ENCODE measurements around the gene ATP13A5.

The ATP13A5 gene, protein sequence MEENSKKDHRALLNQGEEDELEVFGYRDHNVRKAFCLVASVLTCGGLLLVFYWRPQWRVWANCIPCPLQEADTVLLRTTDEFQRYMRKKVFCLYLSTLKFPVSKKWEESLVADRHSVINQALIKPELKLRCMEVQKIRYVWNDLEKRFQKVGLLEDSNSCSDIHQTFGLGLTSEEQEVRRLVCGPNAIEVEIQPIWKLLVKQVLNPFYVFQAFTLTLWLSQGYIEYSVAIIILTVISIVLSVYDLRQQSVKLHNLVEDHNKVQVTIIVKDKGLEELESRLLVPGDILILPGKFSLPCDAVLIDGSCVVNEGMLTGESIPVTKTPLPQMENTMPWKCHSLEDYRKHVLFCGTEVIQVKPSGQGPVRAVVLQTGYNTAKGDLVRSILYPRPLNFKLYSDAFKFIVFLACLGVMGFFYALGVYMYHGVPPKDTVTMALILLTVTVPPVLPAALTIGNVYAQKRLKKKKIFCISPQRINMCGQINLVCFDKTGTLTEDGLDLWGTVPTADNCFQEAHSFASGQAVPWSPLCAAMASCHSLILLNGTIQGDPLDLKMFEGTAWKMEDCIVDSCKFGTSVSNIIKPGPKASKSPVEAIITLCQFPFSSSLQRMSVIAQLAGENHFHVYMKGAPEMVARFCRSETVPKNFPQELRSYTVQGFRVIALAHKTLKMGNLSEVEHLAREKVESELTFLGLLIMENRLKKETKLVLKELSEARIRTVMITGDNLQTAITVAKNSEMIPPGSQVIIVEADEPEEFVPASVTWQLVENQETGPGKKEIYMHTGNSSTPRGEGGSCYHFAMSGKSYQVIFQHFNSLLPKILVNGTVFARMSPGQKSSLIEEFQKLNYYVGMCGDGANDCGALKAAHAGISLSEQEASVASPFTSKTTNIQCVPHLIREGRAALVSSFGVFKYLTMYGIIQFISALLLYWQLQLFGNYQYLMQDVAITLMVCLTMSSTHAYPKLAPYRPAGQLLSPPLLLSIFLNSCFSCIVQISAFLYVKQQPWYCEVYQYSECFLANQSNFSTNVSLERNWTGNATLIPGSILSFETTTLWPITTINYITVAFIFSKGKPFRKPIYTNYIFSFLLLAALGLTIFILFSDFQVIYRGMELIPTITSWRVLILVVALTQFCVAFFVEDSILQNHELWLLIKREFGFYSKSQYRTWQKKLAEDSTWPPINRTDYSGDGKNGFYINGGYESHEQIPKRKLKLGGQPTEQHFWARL

DNA sequence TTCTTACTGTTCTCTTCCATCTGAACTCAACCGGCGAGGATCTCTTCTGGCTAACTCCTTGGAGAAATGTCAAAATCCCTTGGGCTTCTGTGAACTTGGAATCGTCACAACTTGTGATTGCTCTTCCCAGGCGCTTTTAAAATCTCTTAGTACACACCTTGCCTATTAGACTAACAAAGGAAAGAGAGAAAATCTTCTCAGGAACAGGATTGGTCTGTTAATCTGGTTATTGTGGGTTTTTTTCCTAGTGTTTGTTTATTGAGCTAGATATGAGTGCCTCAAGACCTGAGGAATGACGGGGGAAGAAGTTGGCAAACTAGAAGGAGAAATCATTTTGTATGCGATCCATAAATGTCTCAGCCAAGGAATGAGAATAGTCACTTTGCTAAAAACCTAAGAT is at the start of gene ATP13A5:
ATP13A5 (minus strand) TSS at position 48 of the 400 bp plus-strand sequence; CDS start at position 20, 28 bp downstream.
- no peak for DNase-seq

DNA sequence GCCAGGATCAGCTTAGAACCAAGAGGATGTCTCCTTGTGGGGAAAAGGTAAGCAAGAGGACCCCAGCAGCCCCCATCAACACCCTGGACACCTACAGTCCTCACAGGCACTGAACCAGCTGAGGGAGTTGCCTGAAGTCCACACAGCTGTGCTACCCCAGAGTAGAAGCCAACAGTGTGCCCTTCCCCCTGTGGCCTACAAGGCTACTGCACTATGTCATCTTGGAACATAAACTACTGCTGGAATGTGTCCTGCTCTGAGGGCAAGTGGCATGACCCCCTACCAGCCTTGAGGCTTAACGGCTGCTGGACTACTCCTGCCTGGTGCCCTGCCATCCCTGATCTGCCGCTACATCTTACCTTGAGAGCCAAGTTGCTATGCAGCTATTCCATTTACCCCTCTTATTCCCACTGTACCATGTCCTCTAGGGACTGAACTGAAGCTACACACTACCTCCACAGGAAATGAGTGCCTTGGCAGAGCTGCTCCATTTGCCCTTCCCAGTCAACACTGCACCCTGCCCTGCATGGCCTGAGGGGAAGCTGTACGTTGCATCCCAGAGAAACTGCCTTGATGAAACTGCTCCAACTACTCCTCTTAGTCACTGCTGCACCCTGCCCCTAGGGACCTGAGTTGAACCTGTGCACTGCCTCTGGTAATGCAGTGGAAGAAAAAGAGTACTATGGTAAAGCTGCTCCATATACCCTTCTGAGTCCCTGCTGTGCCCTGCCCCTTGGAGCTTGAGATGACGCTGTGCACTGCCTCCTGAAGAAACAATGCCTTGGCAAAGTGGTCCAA is 40.2 kb upstream of the ATP13A5 start:
- DNase-seq, result no peak

DNA sequence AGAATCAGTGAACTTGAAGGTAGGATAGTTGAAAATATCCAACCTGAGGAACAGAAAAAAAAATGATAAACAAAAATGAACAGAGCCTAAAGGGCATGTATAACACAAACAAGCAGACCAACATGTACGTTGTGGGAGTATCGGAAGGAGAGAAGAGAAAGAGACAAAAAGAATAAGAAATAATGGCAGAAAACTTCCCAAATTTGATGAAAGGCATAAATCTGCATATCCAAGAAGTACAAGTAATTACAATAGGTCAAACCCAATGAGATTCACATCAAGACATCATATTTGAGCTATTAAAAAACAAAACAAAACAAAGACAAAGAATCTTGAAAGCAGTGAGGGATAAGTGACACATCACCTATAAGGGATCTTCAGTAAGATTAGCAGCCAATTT is 38.1 kb upstream of the ATP13A5 start:
- no peak for DNase-seq

DNA sequence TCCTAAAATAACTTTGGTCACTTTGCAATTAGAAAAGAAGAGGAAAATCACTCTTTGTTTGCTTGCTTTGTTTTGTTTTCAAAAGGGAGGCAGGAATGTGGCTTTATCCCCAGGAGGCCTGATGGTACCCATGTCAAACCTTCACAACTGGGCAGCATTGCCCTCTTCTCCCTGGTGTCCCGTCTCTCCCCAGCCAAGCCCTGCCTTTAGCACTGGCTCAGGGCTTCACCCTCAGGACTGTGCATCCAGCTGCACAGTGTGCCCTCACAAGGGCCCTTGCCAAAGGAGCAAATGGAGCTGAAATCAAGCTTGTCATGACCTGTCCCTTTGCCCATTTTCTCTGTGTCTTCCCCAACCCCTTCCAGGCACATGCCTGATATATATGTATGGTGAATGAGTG is 29.1 kb upstream of the ATP13A5 start:
- DNase-seq, result no peak

DNA sequence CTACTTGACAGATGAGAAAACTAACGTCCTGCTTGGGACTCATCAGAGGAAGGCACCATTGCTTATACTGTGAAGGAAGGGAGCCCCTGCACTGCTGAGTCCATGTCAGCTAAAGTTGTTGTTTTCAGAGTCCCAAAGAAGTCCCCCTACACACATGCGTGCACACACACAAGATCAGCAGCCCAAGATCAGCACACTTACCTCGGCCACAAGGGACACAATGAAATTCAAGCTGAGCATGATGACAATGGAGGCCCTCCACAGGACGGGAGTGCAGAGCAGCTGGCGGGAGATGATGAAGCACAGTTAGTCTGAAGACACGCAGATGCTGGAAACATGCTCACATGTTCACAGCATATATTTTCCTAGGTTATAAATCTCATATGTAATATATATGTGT is 28.6 kb upstream of the ATP13A5 start:
- DNase-seq, result no peak

DNA sequence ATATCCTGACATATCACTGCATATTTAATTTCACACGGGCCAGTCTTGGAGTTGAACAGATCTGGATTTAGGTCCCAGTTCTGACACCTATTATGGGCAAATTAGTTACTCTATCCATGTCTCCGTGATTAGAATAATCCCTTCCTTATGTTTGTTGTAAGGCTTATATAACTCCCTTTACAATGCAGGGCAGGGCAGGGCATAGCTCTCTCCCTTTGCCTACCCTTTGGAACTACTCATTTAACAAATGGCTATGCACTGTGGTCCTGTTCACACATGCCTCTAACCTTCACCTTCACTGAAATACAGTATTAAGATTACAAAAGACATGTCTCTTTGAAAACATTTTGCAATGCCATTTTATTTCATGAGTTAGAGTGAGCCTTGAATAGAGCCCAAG is 24.8 kb upstream of the ATP13A5 start:
- no peak for DNase-seq

DNA sequence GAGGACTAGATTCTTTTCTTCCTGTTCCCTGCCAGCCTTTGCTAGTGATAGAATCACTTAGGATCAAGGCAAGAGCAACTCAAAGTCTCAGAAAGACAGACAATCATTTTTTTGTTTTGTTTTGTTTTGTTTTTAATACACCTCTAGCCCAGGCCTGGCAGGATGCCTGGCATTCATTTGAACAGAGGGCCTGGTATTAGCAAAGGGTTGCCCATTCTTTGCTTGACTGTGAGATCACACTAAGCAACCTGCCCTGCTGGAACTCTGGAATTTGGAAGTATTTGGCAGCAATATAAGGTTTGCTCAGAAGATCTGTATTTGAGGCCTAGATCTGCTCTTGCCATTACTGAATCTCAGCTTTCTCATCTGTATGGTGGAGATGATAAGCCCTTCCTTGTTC is 21.8 kb upstream of the ATP13A5 start:
- no peak for DNase-seq

DNA sequence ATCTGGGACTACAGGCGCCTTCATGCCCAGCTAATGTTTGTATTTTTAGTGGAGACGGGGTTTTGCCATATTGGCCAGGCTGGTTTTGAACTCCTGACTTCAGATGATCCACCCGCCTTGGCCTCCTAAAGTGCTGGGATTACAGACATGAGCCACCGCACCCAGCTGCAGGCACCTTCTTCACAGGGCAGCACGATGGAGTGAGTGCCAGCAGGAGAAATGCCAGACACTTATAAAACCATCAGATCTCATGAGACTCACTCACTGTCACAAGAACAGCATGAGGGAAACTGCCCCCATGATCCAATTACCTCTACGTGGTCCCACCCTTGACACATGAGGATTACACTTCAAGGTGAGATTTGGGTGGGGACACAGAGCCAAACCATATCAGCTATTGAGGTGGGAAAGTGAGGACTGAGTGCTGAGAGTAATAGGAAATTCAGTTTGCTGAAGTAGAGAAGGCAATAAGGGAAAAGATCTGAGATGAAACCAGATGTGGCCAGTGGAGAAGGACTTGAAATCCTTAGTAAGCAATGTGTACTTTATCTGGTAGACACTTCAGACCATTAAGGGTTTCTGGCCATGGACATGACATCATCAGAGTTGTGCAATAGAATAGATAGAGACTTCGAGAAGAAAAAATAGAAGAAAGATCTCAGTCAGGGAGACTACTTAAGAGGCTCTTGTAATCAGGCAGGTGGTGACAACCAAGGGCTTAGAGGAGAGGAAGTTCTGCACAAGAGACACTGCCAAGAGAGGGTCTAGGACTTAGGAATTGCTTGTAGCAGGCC is 18.1 kb upstream of the ATP13A5 start:
- DNase-seq, result no peak

DNA sequence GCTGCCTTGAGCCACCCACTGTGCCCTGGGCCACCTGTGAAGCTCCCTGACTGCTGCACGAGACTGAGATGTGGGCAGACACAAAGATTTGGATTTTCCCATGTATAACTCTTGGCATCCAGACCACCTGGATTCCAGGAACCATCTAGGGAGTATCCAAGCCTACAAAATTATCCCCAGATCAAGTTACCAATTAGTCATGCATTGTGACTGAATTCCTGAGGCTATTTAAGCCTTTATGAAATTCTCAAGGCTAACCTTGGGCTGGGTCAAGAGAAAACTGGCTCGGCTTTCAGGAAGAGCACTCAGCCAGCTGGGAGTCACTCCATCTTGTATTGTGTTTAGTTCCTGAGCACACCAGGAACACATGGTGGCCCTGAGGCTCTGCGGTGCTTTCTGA is 13.3 kb upstream of the ATP13A5 start:
- DNase-seq, result no peak

DNA sequence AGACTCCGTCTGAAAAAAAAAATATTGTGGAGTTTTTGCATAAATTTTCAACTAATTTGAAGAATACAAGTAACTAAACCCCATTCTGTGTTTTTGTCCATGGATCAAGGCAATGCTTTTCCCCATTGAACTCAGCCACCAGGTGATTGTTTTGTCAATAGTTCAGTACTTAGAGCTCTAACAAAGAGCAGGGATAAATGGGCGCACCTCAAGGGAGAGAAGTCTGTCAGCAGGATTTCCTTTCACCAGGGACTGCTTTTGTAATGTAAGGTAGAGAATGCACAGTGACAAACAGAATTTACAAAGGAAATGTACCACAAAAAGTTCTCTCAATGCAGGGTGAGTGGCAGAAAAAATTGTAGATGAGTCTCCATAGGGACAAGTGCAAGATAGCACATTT is 10.8 kb upstream of the ATP13A5 start:
- DNase-seq, result no peak

DNA sequence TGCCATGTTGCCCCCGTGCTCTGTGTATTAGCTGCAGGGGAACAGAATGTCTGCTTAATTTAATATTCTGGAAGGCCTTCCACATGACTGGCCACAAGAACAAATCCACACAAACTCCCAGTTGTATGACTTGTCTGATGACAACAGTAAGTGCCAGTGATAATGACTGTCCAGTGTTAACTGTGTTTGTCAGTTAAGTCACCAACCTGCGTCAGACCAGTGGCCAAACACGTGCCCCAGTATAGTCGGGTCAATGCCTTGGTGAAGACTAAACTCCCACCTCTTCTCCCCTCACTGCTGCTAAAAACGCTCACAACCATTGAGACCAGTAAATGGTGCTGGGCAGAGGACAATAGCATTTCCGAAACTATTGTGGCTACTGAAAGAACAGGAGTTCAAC is 9.8 kb upstream of the ATP13A5 start:
- no peak for DNase-seq

DNA sequence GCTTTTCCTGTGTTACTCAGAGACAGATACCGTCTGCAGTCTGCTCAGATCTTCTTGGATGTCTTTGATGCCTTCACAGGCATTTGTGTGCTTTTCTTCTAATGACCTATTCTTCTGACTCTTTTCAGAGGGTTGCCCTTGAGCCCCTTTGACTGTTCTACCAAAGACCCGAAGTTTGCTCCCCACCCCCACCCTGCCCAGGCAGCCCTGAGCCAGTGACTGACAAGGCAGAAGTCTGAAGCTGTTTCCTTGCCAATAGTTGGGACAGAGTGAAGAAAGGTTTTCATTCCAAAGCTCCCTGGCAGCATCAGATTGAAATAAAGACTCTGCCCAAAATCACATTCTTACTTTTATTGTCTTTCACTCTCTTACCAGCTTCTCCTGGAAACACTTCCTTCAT is 9.0 kb upstream of the ATP13A5 start:
- no peak for DNase-seq

DNA sequence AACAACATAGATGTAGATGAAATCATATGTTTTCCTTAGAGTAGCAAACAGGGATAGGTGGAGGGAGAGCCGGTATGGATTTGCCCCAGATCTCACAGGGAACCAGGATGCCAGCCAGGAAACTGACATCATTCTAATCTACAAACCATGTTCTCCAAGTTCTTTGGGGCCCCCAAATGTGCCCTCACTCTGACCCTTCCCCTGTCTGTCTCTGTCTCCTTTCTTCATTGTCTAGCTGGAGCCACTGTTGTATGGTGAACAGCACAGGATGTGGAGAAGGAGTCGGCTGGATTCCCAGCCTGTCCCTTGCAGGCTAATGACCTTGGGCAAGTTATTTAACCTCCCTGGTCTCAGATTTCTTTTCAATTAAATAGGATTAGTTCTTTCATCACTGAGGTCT is 962 bp downstream of the ATP13A5 start:
- DNase-seq, result no peak

DNA sequence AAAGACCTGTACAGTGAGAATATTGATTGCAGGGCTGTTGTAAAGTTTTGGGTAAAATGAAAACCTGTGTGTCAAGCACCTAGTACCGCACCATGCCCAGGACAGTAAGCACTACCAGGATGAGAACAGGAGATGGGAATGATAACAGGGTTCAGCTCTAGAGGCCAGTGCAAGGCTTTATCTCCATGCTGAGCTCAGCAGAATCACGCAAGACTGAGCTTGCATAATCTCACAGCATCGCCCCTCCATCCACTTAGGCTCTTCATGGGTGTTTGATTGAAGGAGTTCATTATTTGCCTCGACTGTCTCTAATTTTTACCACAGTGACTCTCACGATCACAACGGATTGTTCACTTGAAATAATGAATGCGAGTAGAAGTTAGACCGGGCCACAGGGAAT is 2.9 kb downstream of the ATP13A5 start:
- no peak for DNase-seq

DNA sequence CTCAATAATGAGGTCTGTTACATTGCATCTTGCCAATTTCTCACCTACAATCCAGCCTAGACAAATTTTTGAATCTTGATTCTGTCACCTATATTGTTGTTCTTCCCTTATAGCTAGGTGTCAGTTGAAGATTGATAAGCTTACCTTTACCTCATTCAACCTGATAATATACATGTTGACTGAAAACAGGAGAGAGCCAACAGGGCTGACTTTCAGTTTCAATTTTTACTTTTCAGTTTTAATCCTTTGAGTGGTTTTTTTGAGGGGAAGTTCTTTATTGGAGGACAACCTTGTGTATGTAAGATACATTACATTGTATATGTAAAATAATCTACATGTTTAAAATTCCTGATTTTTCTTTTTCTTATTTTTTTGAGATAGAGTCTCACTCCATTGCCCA is 5.8 kb downstream of the ATP13A5 start:
- no peak for DNase-seq

DNA sequence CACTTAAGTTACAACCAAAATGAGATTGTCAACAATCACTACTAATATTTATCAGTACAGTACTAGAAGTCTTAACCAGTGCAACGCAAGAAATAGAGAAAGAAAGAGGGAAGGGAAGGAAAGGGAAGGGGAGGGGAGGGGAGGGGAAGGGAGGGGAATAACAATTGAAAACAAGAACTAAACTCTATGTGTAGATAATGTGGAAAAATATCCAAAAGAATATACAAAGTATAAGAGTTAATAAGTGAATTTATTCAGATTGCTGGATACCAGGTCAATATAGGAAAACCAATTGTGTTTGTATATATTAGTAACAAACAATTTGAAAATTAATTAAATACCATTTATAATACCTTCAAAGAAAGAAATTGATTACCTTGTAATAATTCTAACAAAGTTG is 10.7 kb downstream of the ATP13A5 start:
- DNase-seq, result no peak

DNA sequence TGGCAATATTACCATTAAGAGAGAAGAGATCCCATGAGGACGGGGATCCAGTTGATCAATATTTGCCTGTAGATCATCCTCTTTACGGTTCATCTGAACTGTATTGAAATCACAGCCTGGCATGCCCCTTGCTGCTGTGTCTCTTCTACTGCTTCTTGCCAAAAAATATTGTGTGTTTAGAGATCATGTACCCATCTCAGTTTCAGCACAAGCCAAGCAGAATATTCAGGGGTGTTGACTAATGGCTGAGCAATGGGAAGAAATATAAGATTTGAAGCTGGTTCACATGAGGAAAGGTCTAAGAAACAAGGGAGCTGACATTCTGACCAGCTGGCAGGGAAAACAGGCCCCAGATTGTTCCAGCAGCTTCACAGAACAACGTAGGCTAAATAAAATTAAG is 21.3 kb downstream of the ATP13A5 start:
- DNase-seq, result no peak

DNA sequence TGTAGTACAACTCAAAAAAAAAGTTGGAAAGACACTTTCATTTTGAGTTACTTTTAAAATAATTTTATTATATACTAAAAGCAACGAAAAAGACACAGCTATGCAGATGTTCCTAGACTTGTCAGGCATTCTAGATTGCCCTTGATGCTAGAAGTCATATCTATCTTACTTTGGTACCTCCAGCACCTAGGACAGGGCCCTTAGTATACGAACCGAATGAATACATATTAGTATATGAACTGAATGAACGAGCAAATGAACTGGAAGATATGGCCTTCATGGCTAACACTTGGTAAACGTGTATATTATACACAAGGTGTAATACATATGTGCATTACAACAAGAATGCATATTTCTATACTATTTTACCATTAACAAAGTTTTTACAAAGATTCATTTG is 24.1 kb downstream of the ATP13A5 start:
- no peak for DNase-seq

DNA sequence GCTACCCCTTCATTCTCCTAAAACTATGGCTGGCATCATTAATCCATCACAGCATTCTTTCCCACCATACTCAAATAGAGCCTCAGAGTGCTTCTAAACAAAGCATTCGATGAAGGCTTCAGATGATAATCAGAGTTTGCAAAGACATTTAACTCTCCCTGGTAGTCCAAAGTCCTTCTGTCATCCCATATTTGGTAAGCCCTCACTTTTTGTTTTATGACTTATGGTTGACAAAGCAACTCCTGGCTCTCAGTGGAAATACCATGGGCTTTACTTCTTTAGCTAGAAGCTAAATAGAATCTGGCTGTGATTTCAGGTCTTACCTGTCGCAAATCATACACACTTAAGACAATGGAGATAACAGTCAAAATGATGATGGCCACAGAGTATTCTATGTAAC is 27.8 kb downstream of the ATP13A5 start:
- DNase-seq, result no peak

DNA sequence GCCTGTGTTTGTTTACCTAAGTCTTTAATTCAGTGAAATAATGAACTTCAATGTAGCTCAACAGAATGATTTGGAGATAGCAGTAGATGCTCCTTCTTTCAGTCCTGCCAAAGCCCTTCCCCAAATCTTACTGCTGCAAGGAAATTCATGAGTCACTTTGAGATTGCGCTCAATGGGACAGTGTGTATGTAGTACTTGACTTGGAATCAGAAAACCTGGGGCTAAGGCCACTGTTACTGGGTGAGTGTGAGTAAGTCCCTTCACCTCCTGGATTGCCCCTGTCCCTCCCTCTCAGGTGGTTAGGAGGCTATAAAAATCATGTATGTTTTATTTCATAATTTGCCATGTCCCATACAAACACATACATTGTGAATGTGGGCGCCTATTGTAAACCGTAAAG is 29.9 kb downstream of the ATP13A5 start:
- no peak for DNase-seq
